Fibroblast of the conjunctiva (primary cell): ENCODE data around the gene PTPRN2.
"Not testable (repeated sequence)": the region's sequence is repeated elsewhere in the genome, so short reads cannot be mapped to it uniquely, and the experiment has no call there.

Experiments
- DNase-seq: peaks from one replicate; pipeline ENCODE4 v3.0.0-alpha.2; 2010; ENCODE audit warnings: low read depth

The PTPRN2 gene

DNA sequence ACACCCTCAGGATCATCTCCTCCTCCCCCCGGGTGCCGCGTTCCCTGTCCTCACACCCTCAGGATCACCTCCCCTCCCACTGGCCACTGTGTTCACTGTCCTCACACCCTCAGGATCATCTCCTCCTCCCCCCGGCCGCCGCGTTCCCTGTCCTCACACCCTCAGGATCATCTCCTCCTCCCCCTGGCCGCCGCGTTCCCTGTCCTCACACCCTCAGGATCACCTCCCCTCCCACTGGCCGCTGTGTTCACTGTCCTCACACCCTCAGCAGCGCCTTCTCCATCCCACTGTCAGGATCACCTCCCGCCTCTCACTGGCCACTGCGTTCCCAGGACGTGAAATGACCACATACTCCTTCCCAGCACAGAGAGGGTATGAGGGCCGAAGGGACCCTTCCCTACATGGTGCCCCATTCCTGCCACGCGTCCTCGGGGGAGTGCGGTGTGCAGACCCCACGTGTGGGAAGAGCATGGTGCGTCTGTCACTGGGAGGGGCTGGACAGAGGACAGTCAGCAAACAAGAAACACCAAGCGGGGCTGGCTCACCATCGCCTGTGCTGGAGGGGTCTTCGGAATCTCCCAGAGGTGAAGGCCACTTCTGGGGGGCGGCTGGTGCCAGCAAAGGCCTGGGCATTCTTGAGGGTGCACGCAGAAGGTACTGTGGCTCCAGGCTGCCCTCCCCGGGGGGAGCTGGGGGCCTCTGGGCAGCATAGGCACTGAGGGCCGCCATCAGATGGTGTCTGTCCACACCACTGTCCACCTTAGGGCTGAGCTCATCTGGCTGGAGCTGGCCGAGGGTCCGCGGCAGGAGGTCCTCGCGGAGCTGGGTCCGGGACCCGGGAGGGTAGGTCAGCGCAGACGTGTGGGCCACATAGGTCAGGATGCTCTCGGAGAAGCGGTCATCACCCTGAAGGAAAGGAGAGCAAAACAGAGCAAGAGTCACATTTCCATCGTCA is 421.0 kb downstream of the PTPRN2 start:
- DNase-seq = no peak

DNA sequence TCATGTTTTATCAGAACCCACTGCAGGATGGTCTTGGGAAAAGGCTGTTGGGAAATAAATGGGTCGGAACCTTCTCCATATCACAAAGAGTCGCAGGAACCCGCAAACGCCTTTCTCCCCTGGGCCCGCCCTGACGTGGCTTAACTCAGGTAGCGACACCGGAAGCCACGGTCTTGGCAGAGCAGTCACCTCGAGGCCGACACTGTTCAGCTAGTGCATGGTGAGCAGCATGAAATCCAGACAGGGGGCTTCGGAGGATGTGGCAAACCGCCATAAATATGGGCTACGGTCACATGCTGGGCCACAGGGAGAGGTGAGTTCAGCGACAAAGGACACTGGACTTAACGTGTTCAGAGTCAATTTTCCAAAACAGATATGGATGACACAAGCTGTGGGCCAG is 421.9 kb downstream of the PTPRN2 start:
- DNase-seq = no peak

DNA sequence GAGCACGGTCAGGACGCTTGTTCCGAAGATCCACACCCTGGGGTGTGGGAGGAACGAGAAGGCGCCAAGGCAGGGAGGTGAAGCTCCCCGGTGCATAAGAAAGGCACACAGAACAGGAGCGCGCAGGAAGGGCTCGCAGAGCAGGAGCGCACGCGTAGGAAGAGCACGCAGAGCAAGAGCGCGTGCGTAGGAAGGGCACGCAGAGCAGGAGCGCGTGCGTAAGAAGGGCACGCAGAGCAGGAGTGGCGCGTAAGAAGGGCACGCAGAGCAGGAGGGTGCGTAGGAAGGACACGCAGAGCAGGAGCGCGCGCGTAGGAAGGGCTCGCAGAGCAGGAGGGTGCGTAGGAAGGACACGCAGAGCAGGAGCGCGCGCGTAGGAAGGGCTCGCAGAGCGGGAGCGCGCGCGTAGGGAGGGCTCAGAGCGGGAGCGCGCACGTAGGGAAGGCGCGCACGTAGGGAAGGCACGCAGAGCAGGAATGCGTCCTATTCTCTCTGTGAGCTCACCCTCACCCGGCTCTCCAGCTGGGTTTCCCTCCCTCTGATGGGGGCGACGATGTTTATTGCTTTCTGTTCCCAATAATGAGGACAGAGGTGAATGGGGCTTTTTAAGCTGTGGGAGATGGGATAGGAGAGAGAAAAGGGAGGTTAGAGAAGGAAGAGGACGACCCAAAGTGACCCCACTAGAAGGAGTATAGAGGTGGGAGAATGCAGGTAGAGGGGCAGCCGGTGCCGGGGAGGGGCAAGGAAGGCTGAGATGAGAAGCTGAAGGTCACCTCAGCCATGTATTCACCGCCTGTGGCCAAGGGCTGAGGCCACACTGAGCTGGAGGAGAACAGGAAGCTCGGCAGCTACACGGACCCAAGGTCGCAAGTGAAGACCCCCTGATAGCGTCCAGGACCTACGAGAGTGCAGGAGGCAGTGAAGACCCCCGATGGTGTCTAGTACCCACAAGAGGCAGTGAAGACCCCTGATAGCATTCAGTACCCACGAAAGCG is 423.2 kb downstream of the PTPRN2 start:
- no peak for DNase-seq

DNA sequence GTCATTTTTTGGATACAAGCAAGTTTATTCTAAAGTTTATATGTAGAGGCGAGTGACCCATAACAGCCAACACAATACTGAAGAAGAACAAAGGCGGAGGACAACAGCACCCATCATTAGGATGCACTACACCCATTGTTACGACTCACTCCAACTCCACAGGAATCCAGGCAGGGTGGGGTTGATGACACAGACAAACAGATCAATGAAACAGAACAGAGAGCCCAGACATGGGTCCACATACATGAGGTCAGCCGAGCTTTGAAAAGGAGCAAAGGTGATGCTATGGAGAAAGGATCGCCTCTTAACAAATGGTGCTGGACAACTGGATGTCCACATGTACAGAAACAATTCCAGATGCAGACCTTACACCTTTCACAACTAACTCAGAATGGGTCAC is 426.4 kb downstream of the PTPRN2 start:
- no peak for DNase-seq

DNA sequence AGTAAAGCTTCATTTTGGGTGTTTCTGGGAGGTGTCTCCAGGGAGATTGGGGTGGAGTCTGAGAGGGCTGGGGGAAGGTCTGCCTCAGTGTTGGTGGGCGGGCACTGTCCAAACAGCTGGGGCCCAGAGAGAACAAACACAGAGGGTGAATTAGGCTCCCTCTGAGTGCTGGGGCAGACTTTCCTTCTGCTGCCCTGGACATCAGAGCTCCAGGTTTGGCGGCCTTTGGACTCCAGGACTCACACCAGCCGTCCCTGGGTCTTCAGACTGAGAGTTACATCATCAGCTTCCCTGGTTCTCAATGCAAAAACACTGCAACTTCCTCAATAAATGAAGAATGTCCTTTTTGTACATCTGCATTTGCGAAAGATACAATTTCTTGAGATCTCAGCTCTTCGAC is 427.4 kb downstream of the PTPRN2 start:
- no peak for DNase-seq

DNA sequence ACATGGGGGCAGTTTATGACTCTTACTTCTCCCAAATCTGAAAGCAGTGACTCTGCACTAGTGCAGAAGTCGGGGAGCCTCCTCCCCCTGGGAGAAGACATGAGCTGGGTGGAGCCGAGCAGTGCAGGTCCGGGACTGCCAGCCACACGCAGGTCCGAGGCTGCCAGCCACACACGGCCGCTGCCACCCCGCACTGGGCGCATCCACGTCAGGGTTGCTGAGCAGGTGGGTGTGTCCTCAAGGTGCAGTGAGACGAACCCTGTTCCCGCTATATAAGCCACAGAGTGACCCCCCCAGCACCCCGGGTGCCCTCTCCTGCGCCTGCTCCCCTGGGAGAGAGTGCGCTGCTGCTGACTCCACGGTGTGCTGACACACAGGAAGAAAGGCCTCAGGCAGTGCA is 430.2 kb downstream of the PTPRN2 start:
- DNase-seq = no peak

DNA sequence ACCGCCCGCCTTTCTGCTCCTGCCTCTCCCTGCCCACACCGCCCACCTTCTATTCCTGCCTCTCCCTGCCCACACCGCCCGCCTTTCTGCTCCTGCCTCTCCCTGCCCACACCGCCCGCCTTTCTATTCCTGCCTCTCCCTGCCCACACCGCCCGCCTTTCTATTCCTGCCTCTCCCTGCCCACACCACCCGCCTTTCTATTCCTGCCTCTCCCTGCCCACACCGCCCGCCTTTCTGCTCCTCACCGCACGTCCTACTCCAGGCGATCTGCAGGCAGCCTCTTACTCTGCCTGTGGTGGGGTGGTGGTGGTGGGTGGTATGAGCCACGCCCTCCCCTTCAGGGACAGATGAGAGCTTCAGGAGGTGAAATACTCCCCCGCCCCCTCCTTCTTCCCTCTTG is 436.4 kb downstream of the PTPRN2 start:
- not testable (repeated sequence) for DNase-seq

DNA sequence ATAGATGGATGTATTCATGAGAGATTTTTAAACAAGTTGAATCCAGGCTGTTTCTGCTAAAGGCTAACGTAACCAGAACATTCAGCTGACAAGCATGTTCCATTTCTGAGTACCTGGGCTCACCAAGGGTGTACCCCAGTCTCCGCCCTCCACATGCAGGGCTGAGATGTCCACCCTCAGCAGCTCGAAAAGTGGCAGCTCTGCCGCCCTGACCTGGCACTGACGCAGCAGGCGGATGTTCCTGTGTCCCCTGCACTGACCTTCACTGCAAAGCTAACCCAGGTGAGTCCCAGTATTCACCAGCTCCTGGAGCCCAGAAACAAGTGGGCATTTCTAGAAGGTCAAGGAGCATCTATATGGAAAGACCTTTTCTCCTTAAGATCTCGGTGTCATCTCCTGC is 437.4 kb downstream of the PTPRN2 start:
- no peak for DNase-seq

DNA sequence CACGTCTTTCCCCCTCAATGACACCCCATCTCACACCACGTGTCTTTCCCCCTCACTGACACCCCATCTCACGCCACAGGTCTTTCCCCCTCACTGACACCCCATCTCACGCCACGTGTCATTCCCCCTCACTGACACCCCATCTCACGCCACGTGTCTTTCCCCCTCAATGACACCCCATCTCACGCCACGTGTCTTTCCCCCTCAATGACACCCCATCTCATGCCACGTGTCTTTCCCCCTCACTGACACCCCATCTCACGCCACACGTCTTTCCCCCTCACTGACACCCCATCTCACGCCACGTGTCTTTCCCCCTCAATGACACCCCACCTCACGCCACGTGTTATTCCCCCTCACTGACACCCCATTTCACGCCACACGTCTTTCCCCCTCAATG is 440.2 kb downstream of the PTPRN2 start:
- not testable (repeated sequence) for DNase-seq

DNA sequence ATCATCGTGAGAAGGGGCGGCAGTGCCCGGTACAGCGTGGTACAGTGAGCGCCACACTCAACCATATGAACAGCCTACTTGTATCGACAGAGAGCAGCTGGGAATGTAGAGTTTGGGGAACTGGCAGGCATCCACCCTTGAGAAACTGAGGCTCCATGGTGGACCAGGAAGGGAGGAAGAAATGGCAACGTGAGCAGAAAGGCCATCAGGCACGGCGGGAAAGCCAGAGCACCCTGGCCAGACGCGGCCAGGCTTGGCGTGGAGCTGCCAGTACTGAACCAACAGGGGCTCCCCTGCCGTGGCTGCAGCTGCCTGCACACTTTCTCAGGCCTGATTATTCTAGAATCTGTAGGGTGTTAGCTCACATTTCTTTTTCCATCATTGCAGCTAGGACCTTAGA is 442.3 kb downstream of the PTPRN2 start:
- no peak for DNase-seq

DNA sequence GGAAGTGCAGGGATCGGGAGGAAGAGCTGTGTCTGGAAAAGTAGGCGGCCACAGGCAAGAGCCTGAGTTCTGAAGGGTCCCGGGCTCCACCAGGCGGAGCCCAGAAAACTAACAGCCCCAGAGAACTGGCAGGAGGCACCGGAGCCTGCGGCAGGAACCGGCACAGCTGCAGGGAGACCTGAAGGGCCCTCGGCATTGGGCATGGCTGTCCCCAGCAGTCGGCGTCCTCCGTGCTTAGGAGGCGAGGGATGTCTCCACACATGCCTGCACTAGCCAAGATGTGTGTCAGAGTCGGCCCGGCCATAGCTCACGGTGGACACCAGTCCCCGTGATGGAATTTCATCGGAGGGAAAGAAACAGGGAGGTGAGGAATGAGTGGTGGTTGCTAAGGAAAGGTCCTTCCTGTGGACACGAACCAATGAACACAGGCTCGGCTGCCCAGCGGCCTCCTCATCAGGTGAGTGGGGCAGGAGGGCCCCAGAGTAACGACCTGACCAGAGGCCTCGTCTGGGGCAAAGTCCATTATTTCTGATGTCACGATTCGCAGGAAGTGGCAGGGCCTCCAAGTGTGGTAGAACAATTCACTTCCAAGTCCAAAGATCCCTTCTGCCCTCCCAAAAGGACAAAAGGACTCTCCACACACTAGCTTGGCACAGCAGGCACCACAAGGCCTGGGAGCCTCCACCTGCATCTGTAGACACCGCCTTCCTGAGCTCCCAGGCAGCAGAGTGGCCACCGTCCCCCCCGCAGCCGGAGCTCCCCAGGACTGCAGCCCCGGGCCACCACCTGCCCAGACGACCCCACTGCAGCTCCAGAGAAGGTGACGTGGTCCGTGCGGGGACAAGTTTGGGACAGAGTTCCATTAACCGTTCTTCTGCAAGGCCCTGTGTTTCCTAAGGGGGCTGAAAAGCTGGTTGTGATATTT is 444.2 kb downstream of the PTPRN2 start:
- DNase-seq = no peak

DNA sequence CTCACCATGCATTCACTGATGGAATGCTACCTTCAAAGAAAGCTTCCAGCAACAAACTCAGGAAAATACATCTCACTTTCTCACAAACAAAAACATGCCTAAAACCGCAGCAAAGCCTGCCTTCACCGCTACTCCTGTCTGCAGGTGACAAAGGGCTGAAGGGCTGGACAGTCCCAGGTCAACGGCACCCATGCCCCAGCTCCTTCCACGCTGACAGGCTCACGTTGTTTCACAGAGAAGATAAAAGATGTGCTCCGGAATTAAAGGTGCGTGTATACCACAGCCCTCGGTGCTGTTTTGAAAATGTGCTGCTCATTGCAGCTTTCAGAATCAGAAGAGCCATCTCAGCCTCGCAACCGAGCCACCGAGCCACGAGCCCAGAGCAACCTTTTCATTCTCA is 445.0 kb downstream of the PTPRN2 start:
- DNase-seq = no peak

DNA sequence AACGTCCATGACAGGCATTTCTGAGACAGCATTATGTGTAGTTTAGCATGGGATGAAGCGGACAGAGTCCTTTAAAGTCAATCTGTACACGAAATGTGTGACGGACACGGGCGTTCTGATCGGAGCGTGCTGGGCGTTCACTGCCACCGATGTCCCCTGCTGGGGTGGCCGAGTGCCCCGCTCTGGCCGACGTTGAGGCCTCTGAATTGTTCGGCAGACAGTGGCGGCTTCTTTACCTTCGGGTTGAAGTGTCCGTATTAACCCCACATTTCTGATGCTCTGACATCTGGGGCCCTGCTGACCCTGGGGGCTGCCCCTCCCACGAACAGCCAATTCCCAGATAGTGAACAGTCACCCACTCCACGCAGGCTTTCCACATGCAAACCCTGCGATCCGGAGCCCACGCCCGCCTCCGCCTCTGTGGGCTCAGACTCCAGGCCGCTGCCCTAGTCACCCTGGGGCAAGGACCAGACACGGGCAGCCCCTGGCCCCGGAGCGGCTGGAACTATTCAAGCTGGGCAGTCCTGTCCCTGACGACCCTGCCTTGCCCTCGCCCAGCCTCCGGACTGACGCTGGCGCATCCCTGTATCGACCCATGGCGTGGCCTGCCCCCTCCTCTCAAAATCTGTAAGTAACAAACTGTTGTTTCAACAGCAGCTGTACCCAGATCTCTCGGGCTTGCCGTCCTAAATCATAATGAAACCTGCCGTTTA is 445.7 kb downstream of the PTPRN2 start:
- no peak for DNase-seq

DNA sequence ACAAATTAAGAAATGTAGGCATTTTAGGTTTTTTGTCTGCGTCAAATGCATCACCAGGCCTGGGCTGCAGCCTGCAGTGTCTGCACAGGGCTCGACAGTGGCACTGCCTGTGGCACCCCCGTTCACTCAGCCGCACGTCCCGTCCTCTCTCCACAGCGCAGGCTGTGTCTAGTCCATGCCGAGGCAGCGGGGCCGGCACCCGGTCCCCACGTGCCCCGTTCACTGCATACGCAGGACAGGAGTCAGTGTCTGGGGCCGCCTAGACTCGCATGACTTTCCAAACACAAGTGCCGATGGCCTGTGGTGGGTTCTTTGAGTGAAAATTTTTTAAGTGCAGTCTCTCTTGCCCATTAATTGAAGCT is 446.4 kb downstream of the PTPRN2 start:
- DNase-seq = no peak

DNA sequence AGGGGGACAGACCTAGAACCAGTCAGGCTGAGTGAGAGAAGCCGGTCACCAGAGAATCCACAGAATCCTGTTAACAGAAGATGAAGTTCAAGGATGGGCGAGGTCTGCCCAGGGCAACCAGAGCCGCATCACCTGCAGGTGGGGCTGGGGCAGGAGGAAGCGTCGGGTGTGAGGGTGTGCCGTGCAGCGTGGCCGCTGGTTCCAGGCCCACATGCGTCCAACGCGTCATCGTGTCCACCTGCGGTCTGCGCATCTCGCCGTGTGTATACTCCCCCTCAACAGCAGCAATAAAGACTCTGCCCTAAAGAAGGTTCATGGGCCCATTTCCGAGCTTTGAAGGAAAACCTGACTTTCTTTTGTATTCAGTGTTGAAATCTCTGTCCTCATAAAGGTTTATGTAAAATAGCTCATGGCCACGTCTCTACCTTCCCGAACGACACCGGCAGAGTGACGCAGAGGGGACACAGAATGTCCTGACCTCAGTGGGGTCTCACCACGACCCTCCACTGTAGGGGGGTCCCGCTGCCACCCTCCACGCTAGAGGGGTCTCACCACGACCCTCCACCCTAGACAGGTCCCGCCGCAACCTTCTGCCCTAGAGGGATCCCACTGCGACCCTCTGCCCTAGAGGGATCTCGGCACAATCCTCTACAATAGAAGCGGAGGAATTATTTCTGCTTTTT is 446.9 kb downstream of the PTPRN2 start:
- no peak for DNase-seq

DNA sequence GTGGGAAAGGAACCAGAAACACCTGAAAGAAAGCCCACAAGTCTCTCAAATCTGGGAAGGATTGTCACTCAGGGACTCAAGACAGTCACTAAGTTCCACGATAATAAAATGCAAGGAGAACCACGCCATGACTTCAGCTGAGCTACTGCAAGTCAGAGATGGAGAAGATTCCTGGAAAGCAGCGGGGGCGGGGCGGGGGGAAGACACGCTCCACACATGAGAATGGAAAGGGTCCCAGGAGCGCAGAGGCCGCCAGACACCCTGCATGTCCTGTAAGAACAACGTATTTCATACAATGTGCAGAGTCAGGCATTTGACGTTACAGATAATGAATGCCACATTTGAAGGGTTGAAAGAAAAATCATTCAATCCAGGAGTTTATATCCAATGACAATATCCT is 448.1 kb downstream of the PTPRN2 start:
- DNase-seq = no peak

DNA sequence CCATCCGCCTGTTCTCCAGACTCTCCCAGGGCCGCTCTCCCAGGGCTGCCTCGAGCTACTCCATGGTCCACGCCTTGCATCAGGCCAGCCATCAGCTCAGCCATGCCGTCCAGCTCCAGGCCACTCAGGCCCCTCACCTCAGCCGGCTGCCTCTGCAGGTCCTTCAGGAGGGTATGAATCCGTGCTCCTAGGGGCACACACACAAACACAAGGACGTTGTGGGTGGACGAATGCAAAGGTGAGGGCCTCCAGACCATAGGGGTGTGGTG is 449.4 kb downstream of the PTPRN2 start:
- no peak for DNase-seq

DNA sequence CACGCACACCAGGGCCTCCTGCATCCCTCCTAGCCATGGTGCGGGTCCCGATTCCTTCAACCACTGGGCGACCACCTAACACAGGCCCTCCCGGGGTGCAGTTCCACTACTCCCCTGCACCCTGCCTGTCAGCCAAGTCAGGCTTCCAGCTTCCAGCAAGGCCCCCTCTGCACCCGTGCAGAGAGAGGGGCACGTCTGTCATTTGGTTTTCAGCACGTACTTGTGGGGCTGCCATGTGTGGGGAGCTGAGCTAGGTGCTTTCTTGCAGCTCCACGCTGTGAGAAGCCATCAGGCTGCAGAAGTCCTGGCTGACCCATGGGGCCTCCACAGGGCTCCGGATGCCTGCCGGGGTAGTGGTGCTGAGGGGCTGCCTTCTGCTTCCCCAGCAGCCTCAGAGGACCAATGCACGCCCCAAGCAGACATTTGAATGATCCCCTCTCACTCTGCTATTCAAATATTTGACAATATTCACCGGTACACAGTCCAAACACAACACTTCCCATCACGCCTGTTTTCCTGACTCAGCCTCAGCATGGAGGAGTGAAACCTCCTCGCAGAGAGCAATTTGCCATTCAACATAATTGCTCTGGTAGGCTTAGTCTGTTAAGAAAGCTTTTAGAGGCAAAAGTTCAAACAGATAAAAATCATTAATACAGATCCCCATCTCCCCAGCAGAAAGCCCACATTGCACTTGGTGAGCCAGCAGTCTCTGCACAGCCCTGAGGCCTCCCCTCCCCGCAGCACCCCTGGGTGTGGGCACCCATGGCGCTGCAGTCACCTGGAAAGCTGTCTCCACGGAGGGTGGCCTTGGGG is 449.9 kb downstream of the PTPRN2 start:
- DNase-seq = no peak

DNA sequence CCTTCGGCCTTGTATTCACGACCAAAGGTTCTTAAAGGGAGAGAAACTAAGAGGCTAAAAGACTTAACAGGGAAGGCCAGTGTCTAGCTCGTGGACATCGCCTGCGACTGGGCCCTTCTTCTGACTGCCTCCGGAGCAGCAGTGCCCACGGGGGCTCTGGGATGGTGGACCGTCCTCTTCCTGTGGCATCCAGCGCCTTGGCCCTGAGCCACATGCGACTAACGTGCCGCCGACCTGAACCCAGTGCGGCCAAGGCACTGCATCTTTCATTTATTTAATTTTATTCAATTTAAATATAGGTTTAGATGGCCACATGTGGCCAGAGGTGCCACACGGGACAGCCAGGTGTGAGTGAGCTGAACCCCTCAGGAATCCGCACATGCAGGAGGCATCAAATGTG is 451.7 kb downstream of the PTPRN2 start:
- no peak for DNase-seq

DNA sequence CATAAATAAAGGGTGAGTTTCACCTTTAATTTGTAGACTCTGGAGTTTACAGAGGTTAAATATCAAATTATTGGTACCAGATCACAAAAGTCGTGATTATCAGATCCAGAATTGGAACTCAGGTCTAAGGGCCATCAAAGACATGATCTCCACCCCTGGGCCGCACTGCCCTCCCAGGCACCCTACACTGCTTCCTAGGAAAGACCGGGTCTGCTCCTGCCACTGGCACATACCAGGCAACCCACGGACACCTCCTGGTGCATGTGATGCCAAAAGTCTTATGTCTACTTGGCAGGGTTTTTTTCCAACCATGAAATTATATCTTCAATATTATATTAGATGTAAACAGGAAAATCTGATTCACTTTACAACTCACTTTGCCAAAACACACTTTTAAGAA is 452.8 kb downstream of the PTPRN2 start:
- DNase-seq = no peak
